ENCODE data around the gene LRRC57.
A peak's percentile ranks its signal among the peaks of the same experiment; 100 is the strongest.

Gene LRRC57

GRCh38 chr15:42493679-42494078, 54.9 kb downstream of the LRRC57 start:
- TF ChIP-seq MAX (IDR thresholded peaks at IDR 0.05; ENCODE audit: low read depth, low read length) (no peak), POLR2A (IDR thresholded peaks at IDR 0.05; ENCODE audit: extremely low read depth, insufficient read length) (no peak), MYC (IDR thresholded peaks at IDR 0.05; ENCODE audit: low read depth, low read length) (no peak), CTCF (IDR thresholded peaks at IDR 0.05; ENCODE audit: low read depth, low read length) (no peak)
- DNase-seq (ENCODE audit: low read depth): peak; percentile 40
- H3K4me3 ChIP-seq (ENCODE audit: low read depth, low read length): no peak overlapping the region

- peak overlapping the region; percentile 81 for H3K4me3 ChIP-seq (ENCODE audit: low read depth, low read length)
- TF ChIP-seq POLR2A (IDR thresholded peaks at IDR 0.05; ENCODE audit: extremely low read depth, insufficient read length) (no peak), CTCF (IDR thresholded peaks at IDR 0.05; ENCODE audit: low read depth, low read length) (no peak), MAX (IDR thresholded peaks at IDR 0.05; ENCODE audit: low read depth, low read length) (no peak), MYC (IDR thresholded peaks at IDR 0.05; ENCODE audit: low read depth, low read length) (no peak)
- DNase-seq (ENCODE audit: low read depth): no peak
Measured at GRCh38 chr15:42491539-42492225, 56.9 kb downstream of the LRRC57 start.

GRCh38 chr15:42490671-42491538, 57.7 kb downstream of the LRRC57 start, which contains the start of gene ZNF106:
Gene ZNF106 (minus strand): TSS chr15:42491141. CDS start chr15:42472289, 18,852 bp downstream.
- TF ChIP-seq POLR2A (IDR thresholded peaks at IDR 0.05; ENCODE audit: extremely low read depth, insufficient read length) (peak; percentile 95), CTCF (IDR thresholded peaks at IDR 0.05; ENCODE audit: low read depth, low read length) (no peak), MYC (IDR thresholded peaks at IDR 0.05; ENCODE audit: low read depth, low read length) (peak; percentile 92), MAX (IDR thresholded peaks at IDR 0.05; ENCODE audit: low read depth, low read length) (peak; percentile 74)
- DNase-seq (ENCODE audit: low read depth): peak; percentile 92
- peak within 1 kb of the TSS; percentile 81 for H3K4me3 ChIP-seq (ENCODE audit: low read depth, low read length)

- TF ChIP-seq MAX (IDR thresholded peaks at IDR 0.05; ENCODE audit: low read depth, low read length) (no peak), CTCF (IDR thresholded peaks at IDR 0.05; ENCODE audit: low read depth, low read length) (no peak), MYC (IDR thresholded peaks at IDR 0.05; ENCODE audit: low read depth, low read length) (no peak), POLR2A (IDR thresholded peaks at IDR 0.05; ENCODE audit: extremely low read depth, insufficient read length) (no peak)
- H3K4me3 ChIP-seq (ENCODE audit: low read depth, low read length): peak overlapping the region; percentile 81
- peak; percentile 56 for DNase-seq (ENCODE audit: low read depth)
Measured at GRCh38 chr15:42490291-42490670, 58.3 kb downstream of the LRRC57 start.

All from NB4 (cell line).